SK-N-SH (cell line): ENCODE results near the gene CCSER1.

Experiments
- CTCF ChIP-seq: fragments of 200-600 bp; sonication (generic); IDR thresholded peaks from 2 replicates; pipeline ENCODE4 v1.6.1; 2017; ENCODE audit warnings: antibody characterized with exemption, mild to moderate bottlenecking, moderate library complexity
- EZH2phosphoT487 ChIP-seq: fragments of 200-600 bp; sonication (generic); IDR thresholded peaks from 2 replicates; pipeline ENCODE4 v1.6.1; 2017; ENCODE audit warnings: low read depth, mixed run types, mild to moderate bottlenecking, antibody characterized with exemption, moderate library complexity, borderline replicate concordance
- MXI1 ChIP-seq: IDR thresholded peaks from 2 replicates; pipeline ENCODE4 v1.6.1; 2012; ENCODE audit warnings: mild to moderate bottlenecking, low read depth, low read length, improper control_type of control experiment
- PBX3 ChIP-seq: IDR thresholded peaks from 2 replicates; pipeline ENCODE4; 2012
- RXRA ChIP-seq: IDR thresholded peaks from 2 replicates; pipeline ENCODE4 v1.4.0; 2012; ENCODE audit warnings: low read depth, mild to moderate bottlenecking, borderline replicate concordance

- no peak for TF ChIP-seq CTCF
- no peak for TF ChIP-seq EZH2phosphoT487
- no peak for TF ChIP-seq MXI1
- TF ChIP-seq RXRA: no peak
- no peak for TF ChIP-seq PBX3
Measured at GRCh38 chr4:90113881-90114457, 13.2 kb upstream of the CCSER1 start.
